ENCODE data around the gene BMP2. TPM values are rescaled to one million over a fixed set of nuclear protein-coding genes. Genes with fewer than 3 reads are reported as not detected.

The BMP2 gene
- total RNA-seq, 1 experiment from 2014 or later = 1.0 TPM

- DNase-seq (ENCODE audit: low read depth) = peak; percentile 4
Measured at GRCh38 chr20:6829510-6830116, 62.1 kb downstream of the BMP2 start.
